Body of pancreas (tissue), 4 donors: ENCODE data around the gene SEPSECS. TPM values are rescaled to one million over a fixed set of nuclear protein-coding genes. Genes with fewer than 3 reads are reported as not detected.
A peak's percentile ranks its signal among the peaks of the same experiment; 100 is the strongest.

Experiments used
- ATAC-seq: fragments of 150-250 bp; one replicate; pipeline ENCODE4 v1.9.1; 2016
- DNase-seq, 4 donors: peaks; one replicate each; pipeline ENCODE4 v3.0.0-alpha.2; 2019
- H3K27ac ChIP-seq, 4 donors: fragments of 200-600 bp; sonication (generic); 1 replicate in 3 of 4; 2 replicates in 1 of 4; pipeline versions ENCODE4 v1.5.1 to v1.6.1; 2016 to 2019; ENCODE audit warnings: mild to moderate bottlenecking in 1 of 4, mixed read lengths in 1 of 4, moderate library complexity in 1 of 4
- H3K27me3 ChIP-seq, 2 donors: fragments of 200-600 bp; sonication (generic); one replicate each; pipeline ENCODE4 v1.6.0; 2016; ENCODE audit warnings: mild to moderate bottlenecking in 1 of 2
- H3K36me3 ChIP-seq, 2 donors: fragments of 200-600 bp; sonication (generic); replicated peaks in 1 of 2; 2 replicates each; pipeline ENCODE4 v1.5.1; 2016; ENCODE audit warnings: low read depth in 2 of 2; ENCODE audit not compliant: insufficient read depth in 1 of 2
- H3K4me1 ChIP-seq: fragments of 200-600 bp; sonication (generic); one replicate; pipeline ENCODE4 v1.6.0; 2016
- H3K4me3 ChIP-seq, 2 donors: fragments of 200-600 bp; sonication (generic); 1 replicate in 1 of 2; 2 replicates in 1 of 2; pipeline ENCODE4 v1.5.1; 2016 to 2019
- H3K9me3 ChIP-seq, 3 donors: fragments of 200-600 bp; sonication (generic); 1 replicate in 2 of 3; 2 replicates in 1 of 3; pipeline ENCODE4 v1.5.1; 2016
- POLR2A ChIP-seq, 3 donors: fragments of 450-650 bp; IDR thresholded peaks; one replicate each; pipeline ENCODE4 v1.6.1; 2016; ENCODE audit warnings: antibody characterized with exemption in 3 of 3, mild to moderate bottlenecking in 2 of 3
- WGBS, 2 donors: methylation state at CpG; one replicate each; pipeline ENCODE4 v1.1.5; 2017; 5-methylcytosine and 5-hydroxymethylcytosine counted together
- intact Hi-C: fragments of 100-400 bp; cut with DNase I; formaldehyde crosslinking; loops from one replicate; pipeline ENCODE4 v1.15.1; 2023
- total RNA-seq, 2 donors: library from RNA; depleted of rRNA; stranded (reverse); fragments of >200 nt; gene quantifications; one replicate each; pipeline ENCODE4 v1.1.0, GENCODE V29; 2016
- TF ChIP-seq, protein P1 (sequence below), 7 experiments: fragments of 450-650 bp in 4 of 7; fragments of 200-600 bp in 3 of 7; sonication (generic) in 3 of 7; IDR thresholded peaks; one replicate each; pipeline ENCODE4 v1.5.1; 2016 to 2019; ENCODE audit warnings: antibody characterized with exemption in 7 of 7

Gene SEPSECS
- total RNA-seq, 2 donors from 2014 or later = 7.9 to 8.8 TPM

DNA sequence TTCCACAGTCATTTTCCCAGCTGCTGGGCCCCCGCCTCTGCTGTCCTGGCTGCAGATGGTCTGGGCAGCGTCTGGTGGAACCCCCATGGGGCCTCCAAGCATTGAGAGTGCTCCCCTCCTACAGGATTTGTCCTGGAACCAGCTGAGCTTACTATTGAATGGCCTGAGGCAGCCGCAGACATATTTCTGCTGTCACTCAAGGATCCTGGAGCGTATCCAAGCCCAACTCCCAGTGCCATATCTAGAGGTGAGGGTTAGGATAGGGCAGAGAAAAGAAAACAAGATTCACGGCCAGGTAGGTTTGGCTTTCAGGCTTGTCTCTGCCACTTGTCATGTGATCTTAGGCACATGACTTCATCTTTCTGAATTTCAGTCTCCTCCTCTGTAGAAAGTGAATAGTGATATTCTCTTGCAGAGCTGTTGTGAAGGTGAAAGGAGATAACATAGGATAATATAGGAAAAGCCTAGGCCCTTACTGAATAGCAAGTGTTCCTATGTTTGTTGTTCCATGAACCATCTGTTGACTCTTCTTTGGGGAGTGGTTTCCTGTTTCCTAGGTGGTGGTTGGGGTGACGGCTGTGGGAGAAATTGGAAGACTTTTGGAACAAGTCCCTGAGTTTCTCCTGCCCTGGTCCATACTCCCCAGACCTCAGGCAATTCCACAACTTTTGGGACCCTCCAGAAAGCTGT lies 52.3 kb downstream of the SEPSECS start:
- Histone ChIP-seq H3K36me3 (no peaks in the 10 kb centered on the region), H3K27ac (no peak overlapping the region), H3K4me3 (no peak overlapping the region), H3K27me3 (no peaks in the 10 kb centered on the region), H3K4me1 (peaks cover 9% of the 10 kb centered on the region), H3K9me3 (no peaks in the 10 kb centered on the region)
- 52 to 54% methylated on average over 6 of the region's 6 CpGs for WGBS, 2 donors
- ATAC-seq = peak; percentile 27
- peak; percentile 39 to 72 (median 40) for DNase-seq
- TF ChIP-seq, protein P1, sequence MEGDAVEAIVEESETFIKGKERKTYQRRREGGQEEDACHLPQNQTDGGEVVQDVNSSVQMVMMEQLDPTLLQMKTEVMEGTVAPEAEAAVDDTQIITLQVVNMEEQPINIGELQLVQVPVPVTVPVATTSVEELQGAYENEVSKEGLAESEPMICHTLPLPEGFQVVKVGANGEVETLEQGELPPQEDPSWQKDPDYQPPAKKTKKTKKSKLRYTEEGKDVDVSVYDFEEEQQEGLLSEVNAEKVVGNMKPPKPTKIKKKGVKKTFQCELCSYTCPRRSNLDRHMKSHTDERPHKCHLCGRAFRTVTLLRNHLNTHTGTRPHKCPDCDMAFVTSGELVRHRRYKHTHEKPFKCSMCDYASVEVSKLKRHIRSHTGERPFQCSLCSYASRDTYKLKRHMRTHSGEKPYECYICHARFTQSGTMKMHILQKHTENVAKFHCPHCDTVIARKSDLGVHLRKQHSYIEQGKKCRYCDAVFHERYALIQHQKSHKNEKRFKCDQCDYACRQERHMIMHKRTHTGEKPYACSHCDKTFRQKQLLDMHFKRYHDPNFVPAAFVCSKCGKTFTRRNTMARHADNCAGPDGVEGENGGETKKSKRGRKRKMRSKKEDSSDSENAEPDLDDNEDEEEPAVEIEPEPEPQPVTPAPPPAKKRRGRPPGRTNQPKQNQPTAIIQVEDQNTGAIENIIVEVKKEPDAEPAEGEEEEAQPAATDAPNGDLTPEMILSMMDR (IDR thresholded peaks at IDR 0.05) = no peak
- no peak for TF ChIP-seq POLR2A (IDR thresholded peaks at IDR 0.05)
- intact Hi-C loops = no loop called here

DNA sequence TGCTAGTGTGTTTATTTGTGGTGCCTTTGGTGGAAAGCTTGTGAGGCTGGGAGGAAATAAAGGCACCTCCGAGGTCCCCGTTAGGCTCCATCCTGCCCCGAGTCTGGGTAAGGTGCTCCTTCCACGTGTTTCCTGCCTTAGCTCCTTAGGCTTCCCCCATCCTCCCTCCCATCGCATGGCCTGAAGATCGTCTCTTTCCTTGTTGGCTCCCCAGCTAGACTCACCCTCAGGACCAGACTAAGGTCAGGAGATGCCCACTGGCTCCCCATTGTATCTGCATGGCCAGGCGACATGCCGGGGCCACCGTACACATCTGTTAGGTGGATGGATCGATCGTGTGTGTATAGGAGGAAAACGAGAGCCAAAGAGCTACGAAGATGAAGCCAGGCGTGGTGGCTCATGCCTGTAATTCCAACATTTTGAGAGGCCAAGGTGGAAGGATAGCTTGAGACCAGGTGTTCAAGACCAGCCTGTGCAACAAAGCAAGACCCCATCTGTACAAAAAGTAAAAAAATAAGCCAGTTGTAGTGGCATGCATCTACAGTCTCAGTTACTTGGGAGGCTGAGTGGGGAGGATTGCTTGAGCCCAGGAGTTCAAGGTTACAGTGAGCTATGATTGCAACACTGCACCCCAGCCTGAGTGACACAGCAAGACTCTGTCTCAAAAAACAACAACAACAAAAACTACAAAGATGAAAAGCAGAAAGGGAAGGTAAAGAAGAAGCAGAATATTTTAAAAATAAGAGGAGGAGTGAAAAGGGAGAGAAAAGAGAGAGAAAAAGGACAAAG lies 53.7 kb downstream of the SEPSECS start:
- H3K4me1 ChIP-seq = peaks cover 9% of the 10 kb centered on the region
- H3K9me3 ChIP-seq = no peaks in the 10 kb centered on the region
- no peak overlapping the region for H3K27ac ChIP-seq
- intact Hi-C loops = no loop called here
- 93 to 95% methylated on average over 14 of the region's 14 CpGs for WGBS, 2 donors
- H3K4me3 ChIP-seq = no peak overlapping the region
- no peaks in the 10 kb centered on the region for H3K27me3 ChIP-seq
- DNase-seq = no peak
- no peak for TF ChIP-seq POLR2A (IDR thresholded peaks at IDR 0.05)
- TF ChIP-seq, protein P1 (IDR thresholded peaks at IDR 0.05) = no peak
- ATAC-seq = no peak
- no peaks in the 10 kb centered on the region for H3K36me3 ChIP-seq

DNA sequence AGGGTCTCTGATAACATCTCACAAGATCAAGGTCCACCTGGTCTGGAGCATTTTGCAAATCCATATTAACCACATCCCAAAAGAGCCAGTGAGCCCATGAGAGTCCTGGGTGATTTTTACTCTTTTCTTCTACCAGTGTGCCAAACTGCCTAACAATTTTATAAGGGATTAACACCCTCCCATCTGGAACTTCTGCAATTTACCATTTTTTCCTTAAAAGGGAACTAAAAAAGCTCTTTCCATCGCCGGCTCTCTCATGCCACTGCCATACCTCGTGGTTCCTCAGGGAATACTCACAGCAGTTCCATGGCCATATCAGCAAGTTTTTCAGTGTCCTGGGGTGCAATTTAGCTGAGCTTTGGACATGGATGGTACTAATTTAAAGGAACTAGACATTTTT lies 55.7 kb downstream of the SEPSECS start:
- WGBS, 2 donors = 70 to 72% methylated on average over 3 of the region's 3 CpGs
- H3K9me3 ChIP-seq = no peaks in the 10 kb centered on the region
- no peak for ATAC-seq
- intact Hi-C loops = no loop called here
- H3K36me3 ChIP-seq = no peaks in the 10 kb centered on the region
- peaks cover 9% of the 10 kb centered on the region for H3K4me1 ChIP-seq
- TF ChIP-seq POLR2A (IDR thresholded peaks at IDR 0.05) = no peak
- TF ChIP-seq, protein P1 (IDR thresholded peaks at IDR 0.05) = no peak
- no peaks in the 10 kb centered on the region for H3K27me3 ChIP-seq
- H3K4me3 ChIP-seq = no peak overlapping the region
- H3K27ac ChIP-seq = no peak overlapping the region
- no peak for DNase-seq

DNA sequence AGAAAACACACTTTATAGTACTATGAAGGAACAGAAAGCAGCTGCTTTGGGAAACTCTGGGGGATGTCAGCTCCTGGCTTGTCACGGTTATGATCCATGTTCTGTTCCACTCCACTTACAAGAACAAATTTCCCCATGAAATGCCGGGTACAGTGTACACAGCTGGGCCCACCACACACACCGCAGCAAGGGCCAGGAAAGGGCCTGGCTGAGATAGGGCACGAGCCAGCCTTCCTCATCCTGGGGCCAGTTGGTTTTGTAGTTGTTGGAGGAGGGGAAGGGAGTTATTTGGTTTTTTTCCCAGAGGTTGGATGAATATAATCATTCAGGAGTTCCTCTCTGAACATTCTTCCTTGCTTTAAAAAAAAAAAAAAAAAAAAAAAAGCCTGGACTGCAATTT lies 56.8 kb downstream of the SEPSECS start:
- Histone ChIP-seq H3K27ac (peak overlapping the region in 3 of 4 donors; percentile 27 to 52 (median 43)), H3K9me3 (no peaks in the 10 kb centered on the region), H3K4me1 (peaks cover 9% of the 10 kb centered on the region), H3K36me3 (no peaks in the 10 kb centered on the region), H3K4me3 (no peak overlapping the region), H3K27me3 (no peaks in the 10 kb centered on the region)
- TF ChIP-seq POLR2A (IDR thresholded peaks at IDR 0.05) = no peak
- TF ChIP-seq, protein P1 (IDR thresholded peaks at IDR 0.05) = no peak
- peak in 2 of 4 donors; percentile 37 to 54 for DNase-seq
- intact Hi-C loops = no loop called here
- ATAC-seq = peak; percentile 56
- 21 to 30% methylated on average over 4 of the region's 4 CpGs for WGBS, 2 donors
